Ovary (tissue), 9 donors: ENCODE results near the gene CGNL1. TPM values are rescaled to one million over a fixed set of nuclear protein-coding genes. Genes with fewer than 3 reads are reported as not detected.

Source experiments
- DNase-seq, 5 donors: peaks; one replicate each; pipeline ENCODE4 v3.0.0-alpha.2; 2019 to 2020
- H3K27ac ChIP-seq, 2 donors: fragments of 200-600 bp; one replicate each; pipeline versions ENCODE4 v1.5.1 to v1.8.0; 2019 to 2022
- H3K27me3 ChIP-seq: fragments of 200-600 bp; one replicate; pipeline ENCODE4 v1.8.0; 2022
- H3K36me3 ChIP-seq: fragments of 200-600 bp; sonication (generic); one replicate; pipeline ENCODE4 v1.5.1; 2019
- H3K4me1 ChIP-seq: one replicate; pipeline ENCODE4 v1.8.1; 2013; ENCODE audit warnings: mild to moderate bottlenecking, moderate library complexity; ENCODE audit not compliant: insufficient read depth
- H3K4me3 ChIP-seq: fragments of 200-600 bp; sonication (generic); one replicate; pipeline ENCODE4 v1.5.1; 2017
- H3K9me3 ChIP-seq, 2 donors: fragments of 200-600 bp in 1 of 2; sonication (generic) in 1 of 2; one replicate each; pipeline versions ENCODE4 v1.5.1 to v1.8.1; 2013 to 2019; ENCODE audit warnings: mild to moderate bottlenecking in 1 of 2, moderate library complexity in 1 of 2
- CTCF ChIP-seq, 3 donors: fragments of 450-650 bp in 2 of 3; fragments of 200-600 bp in 1 of 3; IDR thresholded peaks; one replicate each; pipeline versions ENCODE4 v1.5.1 to v1.8.0; 2016 to 2022; ENCODE audit warnings: antibody characterized with exemption in 3 of 3, mild to moderate bottlenecking in 1 of 3
- EP300 ChIP-seq: sonication (generic); formaldehyde crosslinking; IDR thresholded peaks from one replicate; pipeline ENCODE4 v1.6.1; 2017; ENCODE audit warnings: antibody characterized with exemption
- POLR2A ChIP-seq: fragments of 450-650 bp; IDR thresholded peaks from one replicate; pipeline ENCODE4 v1.6.1; 2017; ENCODE audit warnings: antibody characterized with exemption, mild to moderate bottlenecking, moderate library complexity
- WGBS, 3 donors: extraction: QIAGEN DNeasy Blood & Tissue Kit in 1 of 3; methylation state at CpG; one replicate each; pipeline versions ENCODE4 v1.1.5 to v1.1.7; 2013 to 2017; 5-methylcytosine and 5-hydroxymethylcytosine counted together
- intact Hi-C, 4 donors: fragments of 100-400 bp; cut with DNase I; formaldehyde crosslinking; loops; one replicate each; pipeline versions ENCODE4 v1.11.0 to v1.15.1; 2022 to 2023
- polyA plus RNA-seq, 2 donors: library from polyadenylated mRNA; stranded (reverse); fragments of 200-250 nt in 1 of 2; fragments of 350-450 nt in 1 of 2; fragmentation: Illumina TruSeq in 1 of 2; extraction: RNeasy Lipid Tissue Mini Kit (QIAGEN cat#74804) in 1 of 2; gene quantifications; one replicate each; pipeline ENCODE4 v1.2.3, GENCODE V29; 2013 to 2014
- total RNA-seq, 7 donors: library from RNA; depleted of rRNA in 2 of 7; stranded (reverse); fragments of >200 nt in 2 of 7; fragmentation: NEBNext Ultra II Directional in 3 of 7; extraction: Animal tissue kit (Norgen Biotek cat#: 25700) in 3 of 7; gene quantifications; one replicate each; pipeline versions ENCODE4 v1.1.0 to v1.2.4, GENCODE V29; 2016 to 2023
- donor health status: DM: no; HTN: no; CAD: no; lungs with moderate emphysema.
- donor health status: DM: no; HTN: no; CAD: no.
- donor health status: Bipolar disorder and iron deficiency.
- donor health status: DM: yes; HTN: yes; CAD: no.
- donor health status: DM: no; HTN: no; CAD: no.
- donor health status: DM: yes; HTN: yes; CAD: no.

CGNL1 gene
- total and polyA plus RNA-seq, 9 donors = 7.8 to 26.1 (median 13.6) TPM

GRCh38 chr15:57422113-57422754, 45.9 kb downstream of the CGNL1 start:
- intact Hi-C loops = no loop called here
- peaks cover 1% of the 10 kb centered on the region for H3K4me1 ChIP-seq
- H3K27ac ChIP-seq = no peak overlapping the region
- DNase-seq = no peak
- H3K4me3 ChIP-seq = no peak overlapping the region
- TF ChIP-seq POLR2A = no peak
- no peak for TF ChIP-seq CTCF (IDR thresholded peaks at IDR 0.05)
- TF ChIP-seq EP300 = no peak
- WGBS, 3 donors = 90 to 96% (median 93%) methylated on average over 2 of the region's 2 CpGs
- no peaks in the 10 kb centered on the region for H3K36me3 ChIP-seq
- no peaks in the 10 kb centered on the region for H3K9me3 ChIP-seq
- no peaks in the 10 kb centered on the region for H3K27me3 ChIP-seq

- 89 to 97% (median 93%) methylated on average over 15 of the region's 15 CpGs for WGBS, 3 donors
- no peaks in the 10 kb centered on the region for H3K9me3 ChIP-seq
- H3K27ac ChIP-seq = no peak overlapping the region
- H3K27me3 ChIP-seq = no peaks in the 10 kb centered on the region
- TF ChIP-seq EP300 (no peak), POLR2A (no peak), CTCF (IDR thresholded peaks at IDR 0.05) (no peak)
- DNase-seq = no peak
- intact Hi-C loops = no loop called here
- peaks cover 1% of the 10 kb centered on the region for H3K4me1 ChIP-seq
- H3K36me3 ChIP-seq = no peaks in the 10 kb centered on the region
- H3K4me3 ChIP-seq = no peak overlapping the region
Observed at GRCh38 chr15:57423599-57424140, 47.4 kb downstream of the CGNL1 start.

- H3K27ac ChIP-seq = no peak overlapping the region
- 75 to 86% (median 83%) methylated on average over 6 of the region's 6 CpGs for WGBS, 3 donors
- H3K27me3 ChIP-seq = no peaks in the 10 kb centered on the region
- H3K4me1 ChIP-seq = peaks cover 1% of the 10 kb centered on the region
- no peak for TF ChIP-seq CTCF (IDR thresholded peaks at IDR 0.05)
- TF ChIP-seq POLR2A = no peak
- TF ChIP-seq EP300 = no peak
- intact Hi-C loops = no loop called here
- H3K4me3 ChIP-seq = no peak overlapping the region
- H3K9me3 ChIP-seq = no peaks in the 10 kb centered on the region
- H3K36me3 ChIP-seq = no peaks in the 10 kb centered on the region
- no peak for DNase-seq
Observed at GRCh38 chr15:57424628-57425405, 48.5 kb downstream of the CGNL1 start.

GRCh38 chr15:57425842-57426241, 49.5 kb downstream of the CGNL1 start:
- Histone ChIP-seq H3K9me3 (no peaks in the 10 kb centered on the region), H3K27ac (no peak overlapping the region), H3K27me3 (no peaks in the 10 kb centered on the region), H3K36me3 (no peaks in the 10 kb centered on the region), H3K4me3 (no peak overlapping the region), H3K4me1 (peaks cover 1% of the 10 kb centered on the region)
- DNase-seq = no peak
- TF ChIP-seq EP300 = no peak
- no peak for TF ChIP-seq POLR2A
- no peak for TF ChIP-seq CTCF (IDR thresholded peaks at IDR 0.05)
- intact Hi-C loops = no loop called here
- 66 to 67% (median 66%) methylated on average over 3 of the region's 3 CpGs for WGBS, 3 donors
